Peyer's patch (tissue), 4 donors: ENCODE measurements around the gene UNCX. TPM values are rescaled to one million over a fixed set of nuclear protein-coding genes. Genes with fewer than 3 reads are reported as not detected.

Experiments used
- DNase-seq, 3 donors: peaks; one replicate each; pipeline ENCODE4 v3.0.0-alpha.2; 2017 to 2019
- H3K27ac ChIP-seq, 4 donors: fragments of 200-600 bp; sonication (generic); one replicate each; pipeline ENCODE4 v1.5.1; 2016 to 2019
- H3K27me3 ChIP-seq, 2 donors: fragments of 200-600 bp; sonication (generic); one replicate each; pipeline ENCODE4 v1.5.1; 2019
- H3K36me3 ChIP-seq, 3 donors: fragments of 200-600 bp; sonication (generic); one replicate each; pipeline ENCODE4 v1.5.1; 2016 to 2019
- H3K4me1 ChIP-seq, 4 donors: fragments of 200-600 bp; sonication (generic); one replicate each; pipeline ENCODE4 v1.5.1; 2016 to 2019
- H3K4me3 ChIP-seq, 4 donors: fragments of 200-600 bp; sonication (generic); 1 replicate in 3 of 4; 2 replicates in 1 of 4; pipeline ENCODE4 v1.5.1; 2016 to 2019; ENCODE audit warnings: mild to moderate bottlenecking in 1 of 4
- H3K9me3 ChIP-seq, 4 donors: fragments of 200-600 bp; sonication (generic); one replicate each; pipeline ENCODE4 v1.5.1; 2016 to 2019; ENCODE audit warnings: mild to moderate bottlenecking in 1 of 4
- POLR2A ChIP-seq, 2 donors: fragments of 450-650 bp; IDR thresholded peaks; one replicate each; pipeline ENCODE4 v1.5.1; 2017; ENCODE audit warnings: antibody characterized with exemption in 2 of 2, mild to moderate bottlenecking in 2 of 2, moderate library complexity in 2 of 2
- total RNA-seq, 4 donors: library from RNA; depleted of rRNA; stranded (reverse); fragments of >200 nt; gene quantifications; one replicate each; pipeline ENCODE4 v1.1.0, GENCODE V29; 2016
- TF ChIP-seq, protein P1 (sequence below), 6 experiments: fragments of 450-650 bp in 4 of 6; fragments of 200-600 bp in 2 of 6; sonication (generic) in 1 of 6; IDR thresholded peaks; one replicate each; pipeline ENCODE4 v1.5.1; 2017 to 2019; ENCODE audit warnings: antibody characterized with exemption in 6 of 6, mild to moderate bottlenecking in 3 of 6, moderate library complexity in 1 of 6

Gene UNCX
- total RNA-seq, 4 donors from 2014 or later: not detected

DNA sequence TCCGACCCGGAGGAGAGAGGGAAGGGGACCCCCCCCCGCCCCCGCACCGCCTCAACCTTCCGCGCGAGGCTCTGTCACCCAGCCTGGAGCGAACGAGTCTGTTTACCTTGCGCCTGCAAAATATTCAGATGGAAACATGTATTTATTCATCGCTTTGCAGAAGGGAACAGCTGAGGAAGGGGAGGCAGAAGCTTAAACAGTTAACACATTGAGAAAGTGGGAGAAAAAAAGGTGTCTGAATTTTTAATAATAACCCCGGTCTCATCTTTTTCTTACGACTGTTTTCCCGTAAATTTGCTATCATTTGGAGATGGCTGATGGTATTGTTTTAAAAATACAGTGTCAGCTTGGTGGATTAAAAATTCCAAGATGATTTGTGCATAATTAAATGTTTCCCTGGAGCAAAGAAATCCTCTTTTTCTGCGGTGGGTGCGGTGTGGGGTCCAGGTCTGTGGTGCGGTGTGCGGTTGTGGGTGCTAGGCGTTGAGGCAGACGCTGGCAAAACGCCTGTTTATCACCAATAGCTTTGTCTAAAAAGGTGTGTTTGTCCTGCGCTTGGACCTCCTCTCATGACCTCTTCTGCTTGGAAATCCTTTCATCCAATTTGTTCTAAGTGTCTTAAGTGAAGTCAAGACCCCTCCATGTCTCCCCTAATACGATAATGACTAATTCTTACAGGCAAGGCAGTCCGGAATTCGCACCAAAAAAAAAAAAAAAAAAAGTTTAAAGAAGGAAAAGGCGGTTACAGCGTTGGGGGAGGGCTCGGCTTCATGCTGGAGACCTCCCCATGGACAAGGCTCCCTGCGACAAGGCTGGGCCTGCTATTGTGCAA, 1.6 kb downstream of the UNCX start:
- Histone ChIP-seq H3K36me3 (no peaks in the 10 kb centered on the region), H3K27me3 (peaks cover 3 to 87% of the 10 kb centered on the region in 2 donors), H3K27ac (no peak overlapping the region), H3K9me3 (peaks cover 0 to 5% (median 0%) of the 10 kb centered on the region in 4 donors), H3K4me3 (no peak overlapping the region), H3K4me1 (peaks cover 0 to 21% (median 2%) of the 10 kb centered on the region in 4 donors)
- TF ChIP-seq POLR2A (IDR thresholded peaks at IDR 0.05): no peak
- TF ChIP-seq, protein P1, sequence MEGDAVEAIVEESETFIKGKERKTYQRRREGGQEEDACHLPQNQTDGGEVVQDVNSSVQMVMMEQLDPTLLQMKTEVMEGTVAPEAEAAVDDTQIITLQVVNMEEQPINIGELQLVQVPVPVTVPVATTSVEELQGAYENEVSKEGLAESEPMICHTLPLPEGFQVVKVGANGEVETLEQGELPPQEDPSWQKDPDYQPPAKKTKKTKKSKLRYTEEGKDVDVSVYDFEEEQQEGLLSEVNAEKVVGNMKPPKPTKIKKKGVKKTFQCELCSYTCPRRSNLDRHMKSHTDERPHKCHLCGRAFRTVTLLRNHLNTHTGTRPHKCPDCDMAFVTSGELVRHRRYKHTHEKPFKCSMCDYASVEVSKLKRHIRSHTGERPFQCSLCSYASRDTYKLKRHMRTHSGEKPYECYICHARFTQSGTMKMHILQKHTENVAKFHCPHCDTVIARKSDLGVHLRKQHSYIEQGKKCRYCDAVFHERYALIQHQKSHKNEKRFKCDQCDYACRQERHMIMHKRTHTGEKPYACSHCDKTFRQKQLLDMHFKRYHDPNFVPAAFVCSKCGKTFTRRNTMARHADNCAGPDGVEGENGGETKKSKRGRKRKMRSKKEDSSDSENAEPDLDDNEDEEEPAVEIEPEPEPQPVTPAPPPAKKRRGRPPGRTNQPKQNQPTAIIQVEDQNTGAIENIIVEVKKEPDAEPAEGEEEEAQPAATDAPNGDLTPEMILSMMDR (IDR thresholded peaks at IDR 0.05): no peak
- no peak for DNase-seq

DNA sequence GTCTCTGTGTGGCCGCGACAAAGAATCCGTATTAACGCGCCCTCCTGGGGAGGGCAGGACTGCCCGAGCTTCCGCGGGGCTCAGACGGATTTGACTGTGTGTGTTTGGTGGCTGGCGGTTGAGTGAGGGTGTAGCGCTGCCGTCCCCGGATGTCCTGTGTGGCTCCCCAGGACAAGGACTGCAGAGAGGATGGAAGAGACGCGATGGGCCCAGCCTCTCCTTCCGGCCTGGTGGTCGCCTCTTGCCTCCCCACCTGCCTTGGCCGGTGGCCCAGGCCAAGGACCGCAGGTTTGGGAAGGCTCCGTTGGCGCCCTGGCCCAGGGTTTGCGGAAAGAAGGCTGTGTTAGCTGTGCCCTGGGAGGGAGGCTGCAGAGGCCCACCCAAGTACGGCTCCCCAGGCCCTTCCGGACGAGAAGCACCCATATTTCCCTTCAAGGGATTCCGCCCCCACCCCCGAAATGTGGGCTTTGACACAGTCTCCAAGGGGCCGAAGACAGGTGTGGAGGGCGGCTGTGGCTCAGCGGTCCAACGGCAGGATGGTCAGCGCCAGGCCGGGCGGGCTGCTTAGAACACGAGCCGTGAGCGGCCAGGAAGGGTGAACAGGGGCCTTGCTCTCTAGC, 2.3 kb downstream of the UNCX start:
- peaks cover 0 to 21% (median 2%) of the 10 kb centered on the region in 4 donors for H3K4me1 ChIP-seq
- H3K4me3 ChIP-seq: no peak overlapping the region
- no peak overlapping the region for H3K27ac ChIP-seq
- peaks cover 3 to 89% of the 10 kb centered on the region in 2 donors for H3K27me3 ChIP-seq
- H3K9me3 ChIP-seq: no peaks in the 10 kb centered on the region
- TF ChIP-seq POLR2A (IDR thresholded peaks at IDR 0.05): no peak
- TF ChIP-seq, protein P1 (IDR thresholded peaks at IDR 0.05): no peak
- DNase-seq: no peak
- no peaks in the 10 kb centered on the region for H3K36me3 ChIP-seq

DNA sequence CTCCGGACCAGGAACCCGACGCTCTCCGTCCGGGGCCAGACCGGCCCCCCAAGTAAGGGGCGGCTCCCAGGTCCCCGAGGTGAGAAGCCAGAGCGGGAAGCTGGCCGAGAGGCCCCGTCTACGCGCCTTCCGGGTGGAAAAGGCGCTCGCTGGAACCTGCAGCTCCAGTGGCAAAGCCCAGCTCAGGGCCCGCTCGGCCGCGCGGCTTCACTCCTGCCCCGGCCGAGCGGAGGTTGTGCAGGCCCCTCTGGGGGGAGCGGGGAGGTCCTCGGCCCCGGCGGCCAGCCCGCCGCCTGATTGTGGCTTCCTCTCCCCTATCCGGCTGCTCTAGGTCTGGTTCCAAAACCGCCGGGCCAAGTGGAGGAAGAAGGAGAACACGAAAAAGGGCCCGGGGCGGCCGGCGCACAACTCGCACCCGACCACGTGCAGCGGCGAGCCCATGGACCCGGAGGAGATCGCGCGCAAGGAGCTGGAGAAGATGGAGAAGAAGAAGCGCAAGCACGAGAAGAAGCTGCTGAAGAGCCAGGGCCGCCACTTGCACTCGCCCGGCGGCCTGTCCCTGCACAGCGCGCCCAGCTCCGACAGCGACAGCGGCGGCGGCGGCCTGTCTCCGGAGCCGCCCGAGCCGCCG, 2.9 kb downstream of the UNCX start:
- no peak for DNase-seq
- TF ChIP-seq, protein P1 (IDR thresholded peaks at IDR 0.05): no peak
- no peak for TF ChIP-seq POLR2A (IDR thresholded peaks at IDR 0.05)
- peaks cover 0 to 21% (median 2%) of the 10 kb centered on the region in 4 donors for H3K4me1 ChIP-seq
- peak overlapping the region in 1 of 4 donors; percentile 28 for H3K4me3 ChIP-seq
- no peaks in the 10 kb centered on the region for H3K9me3 ChIP-seq
- H3K27me3 ChIP-seq: peaks cover 3 to 89% of the 10 kb centered on the region in 2 donors
- H3K27ac ChIP-seq: no peak overlapping the region
- no peaks in the 10 kb centered on the region for H3K36me3 ChIP-seq

DNA sequence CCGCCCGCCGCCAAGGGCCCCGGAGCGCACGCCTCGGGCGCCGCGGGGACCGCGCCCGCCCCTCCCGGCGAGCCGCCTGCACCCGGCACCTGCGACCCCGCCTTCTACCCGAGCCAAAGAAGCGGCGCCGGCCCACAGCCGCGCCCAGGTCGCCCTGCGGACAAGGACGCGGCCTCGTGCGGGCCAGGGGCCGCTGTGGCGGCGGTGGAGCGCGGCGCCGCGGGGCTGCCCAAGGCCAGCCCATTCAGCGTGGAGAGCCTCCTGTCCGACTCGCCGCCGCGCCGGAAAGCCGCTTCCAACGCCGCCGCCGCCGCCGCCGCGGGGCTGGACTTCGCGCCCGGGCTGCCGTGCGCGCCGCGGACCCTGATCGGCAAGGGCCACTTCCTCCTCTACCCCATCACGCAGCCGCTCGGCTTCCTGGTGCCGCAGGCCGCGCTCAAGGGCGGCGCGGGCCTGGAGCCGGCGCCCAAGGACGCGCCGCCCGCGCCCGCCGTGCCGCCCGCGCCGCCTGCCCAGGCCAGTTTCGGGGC, 3.5 kb downstream of the UNCX start:
- DNase-seq: peak in 1 of 3 donors; percentile 67
- no peak for TF ChIP-seq POLR2A (IDR thresholded peaks at IDR 0.05)
- TF ChIP-seq, protein P1 (IDR thresholded peaks at IDR 0.05): no peak
- H3K4me1 ChIP-seq: peaks cover 0 to 22% (median 2%) of the 10 kb centered on the region in 4 donors
- H3K27ac ChIP-seq: no peak overlapping the region
- H3K9me3 ChIP-seq: no peaks in the 10 kb centered on the region
- H3K4me3 ChIP-seq: peak overlapping the region in 2 of 4 donors; percentile 16 to 28
- H3K27me3 ChIP-seq: peaks cover under 1 to 88% of the 10 kb centered on the region in 2 donors
- H3K36me3 ChIP-seq: no peaks in the 10 kb centered on the region
